Fibroblast of lung (primary cell): ENCODE data around the gene RAB25. TPM values are rescaled to one million over a fixed set of nuclear protein-coding genes. Genes with fewer than 3 reads are reported as not detected.
A peak's percentile ranks its signal among the peaks of the same experiment; 100 is the strongest.

Source experiments
- DNase-seq, 2 donors: peaks; one replicate each; pipeline versions ENCODE4 v3.0.0 to v3.0.0-alpha.2; 2010; ENCODE audit warnings: low read depth in 2 of 2
- H2AFZ ChIP-seq: 2 replicates; pipeline ENCODE4 v1.5.1; 2012; ENCODE audit warnings: low read length, control low read depth, inconsistent platforms
- H3K27ac ChIP-seq: 2 replicates; pipeline ENCODE4 v1.5.1; 2011; ENCODE audit warnings: low read length, control low read depth; ENCODE audit not compliant: insufficient read depth
- H3K27me3 ChIP-seq: 2 replicates; pipeline ENCODE4 v1.5.1; 2011; ENCODE audit warnings: mild to moderate bottlenecking, low read length; ENCODE audit not compliant: control insufficient read depth, insufficient read depth
- H3K36me3 ChIP-seq: 2 replicates; pipeline ENCODE4 v1.5.1; 2011; ENCODE audit warnings: low read length; ENCODE audit not compliant: control insufficient read depth, insufficient read depth
- H3K4me1 ChIP-seq: 2 replicates; pipeline ENCODE4 v1.5.1; 2011; ENCODE audit warnings: low read length; ENCODE audit not compliant: control insufficient read depth, insufficient read depth; ENCODE audit errors: extremely low read depth
- H3K4me2 ChIP-seq: 2 replicates; pipeline ENCODE4 v1.5.1; 2011; ENCODE audit warnings: low read length, control low read depth; ENCODE audit not compliant: insufficient read depth; ENCODE audit errors: extremely low read depth
- H3K4me3 ChIP-seq, 4 experiments: fragments of 200-600 bp in 1 of 4; sonication (generic) in 1 of 4; replicated peaks in 1 of 4; 2 replicates each; pipeline ENCODE4 v1.5.1; 2011 to 2016; ENCODE audit warnings: low read length in 4 of 4, low read depth in 3 of 4, mild to moderate bottlenecking in 3 of 4, control low read depth in 2 of 4, inconsistent platforms in 1 of 4, mixed read lengths in 1 of 4; ENCODE audit not compliant: insufficient read depth in 1 of 4; ENCODE audit errors: control extremely low read depth in 1 of 4
- H3K79me2 ChIP-seq: 2 replicates; pipeline ENCODE4 v1.5.1; 2012; ENCODE audit warnings: mild to moderate bottlenecking, low read length, inconsistent platforms; ENCODE audit not compliant: control insufficient read depth, insufficient read depth
- H3K9ac ChIP-seq: 2 replicates; pipeline ENCODE4 v1.5.1; 2011; ENCODE audit warnings: mild to moderate bottlenecking, low read length, control low read depth; ENCODE audit not compliant: insufficient read depth
- H3K9me3 ChIP-seq: 2 replicates; pipeline ENCODE4 v1.5.1; 2012; ENCODE audit warnings: low read depth, low read length; ENCODE audit not compliant: control insufficient read depth, insufficient read depth
- H4K20me1 ChIP-seq: 2 replicates; pipeline ENCODE4 v1.5.1; 2011; ENCODE audit warnings: low read length; ENCODE audit not compliant: control insufficient read depth, insufficient read depth; ENCODE audit errors: extremely low read depth
- EZH2 ChIP-seq: IDR thresholded peaks from 2 replicates; pipeline ENCODE4 v1.5.1; 2012; ENCODE audit warnings: low read length, control low read depth, mild to moderate bottlenecking; ENCODE audit errors: missing control alignments
- polyA plus RNA-seq, 2 donors: library from polyadenylated mRNA; depleted of rRNA in 1 of 2; stranded (reverse) in 1 of 2; unstranded in 1 of 2; fragments of >200 nt; gene quantifications; 2 replicates each; pipeline ENCODE4 v1.2.1, GENCODE V29; 2011 to 2012; ENCODE audit warnings: missing spikeins in 1 of 2
- total RNA-seq: library from RNA; depleted of rRNA; stranded (reverse); fragments of >200 nt; gene quantifications from 2 replicates; pipeline ENCODE4 v1.2.1, GENCODE V29; 2014
- TF ChIP-seq, protein P1 (sequence below), 2 donors: IDR thresholded peaks in 1 of 2; conservative IDR thresholded peaks in 1 of 2; 1 replicate in 1 of 2; 2 replicates in 1 of 2; pipeline ENCODE4 v1.5.1; 2011 to 2012; ENCODE audit warnings: low read length in 2 of 2, control low read depth in 1 of 2, inconsistent platforms in 1 of 2, low read depth in 1 of 2, mild to moderate bottlenecking in 1 of 2

The RAB25 gene
- total and polyA plus RNA-seq, 2 donors (not counting 1 experiment from before 2014, with no cell fraction given) = not detected

DNA sequence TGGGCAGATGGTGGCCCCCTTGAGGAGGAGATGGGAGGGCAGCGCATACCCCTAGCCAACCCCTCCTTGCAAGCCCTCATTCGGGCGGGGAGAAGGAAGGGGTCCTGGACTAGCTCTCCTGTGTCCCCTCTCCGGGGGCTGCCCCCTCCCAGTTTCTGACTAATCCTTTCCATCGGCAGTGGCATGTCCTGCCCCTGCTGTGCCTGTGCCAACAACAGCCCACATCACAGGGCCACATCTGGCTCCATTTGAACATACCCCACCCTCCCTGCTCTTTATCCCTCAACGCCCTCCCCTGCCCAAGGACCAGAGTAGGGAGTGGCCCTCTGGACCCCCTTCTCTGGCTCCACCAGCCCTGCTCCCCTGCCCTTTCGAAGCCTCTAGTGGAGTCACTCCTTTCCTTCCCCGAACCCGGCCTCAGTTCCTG lies 42.6 kb downstream of the RAB25 start:
- Histone ChIP-seq H3K79me2 (peaks cover 7% of the 10 kb centered on the region), H4K20me1 (no peaks in the 10 kb centered on the region), H3K36me3 (no peaks in the 10 kb centered on the region), H3K4me3 (peak overlapping the region in 2 of 4 experiments; percentile 19 to 48), H3K27me3 (no peaks in the 10 kb centered on the region), H3K9me3 (no peaks in the 10 kb centered on the region), H3K4me1 (peaks cover 45% of the 10 kb centered on the region), H3K27ac (peak overlapping the region; percentile 99), H3K4me2 (peak overlapping the region; percentile 91), H2AFZ (no peak overlapping the region), H3K9ac (peak overlapping the region; percentile 80)
- peak; percentile 61 to 68 for DNase-seq
- TF ChIP-seq, protein P1, sequence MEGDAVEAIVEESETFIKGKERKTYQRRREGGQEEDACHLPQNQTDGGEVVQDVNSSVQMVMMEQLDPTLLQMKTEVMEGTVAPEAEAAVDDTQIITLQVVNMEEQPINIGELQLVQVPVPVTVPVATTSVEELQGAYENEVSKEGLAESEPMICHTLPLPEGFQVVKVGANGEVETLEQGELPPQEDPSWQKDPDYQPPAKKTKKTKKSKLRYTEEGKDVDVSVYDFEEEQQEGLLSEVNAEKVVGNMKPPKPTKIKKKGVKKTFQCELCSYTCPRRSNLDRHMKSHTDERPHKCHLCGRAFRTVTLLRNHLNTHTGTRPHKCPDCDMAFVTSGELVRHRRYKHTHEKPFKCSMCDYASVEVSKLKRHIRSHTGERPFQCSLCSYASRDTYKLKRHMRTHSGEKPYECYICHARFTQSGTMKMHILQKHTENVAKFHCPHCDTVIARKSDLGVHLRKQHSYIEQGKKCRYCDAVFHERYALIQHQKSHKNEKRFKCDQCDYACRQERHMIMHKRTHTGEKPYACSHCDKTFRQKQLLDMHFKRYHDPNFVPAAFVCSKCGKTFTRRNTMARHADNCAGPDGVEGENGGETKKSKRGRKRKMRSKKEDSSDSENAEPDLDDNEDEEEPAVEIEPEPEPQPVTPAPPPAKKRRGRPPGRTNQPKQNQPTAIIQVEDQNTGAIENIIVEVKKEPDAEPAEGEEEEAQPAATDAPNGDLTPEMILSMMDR (conservative IDR thresholded peaks at IDR 0.05 in 1 of 2, IDR thresholded peaks at IDR 0.05 in 1 of 2; ENCODE audit: low read depth in 1 of 2, low read length in 2 of 2) = no peak
- no peak for TF ChIP-seq EZH2

DNA sequence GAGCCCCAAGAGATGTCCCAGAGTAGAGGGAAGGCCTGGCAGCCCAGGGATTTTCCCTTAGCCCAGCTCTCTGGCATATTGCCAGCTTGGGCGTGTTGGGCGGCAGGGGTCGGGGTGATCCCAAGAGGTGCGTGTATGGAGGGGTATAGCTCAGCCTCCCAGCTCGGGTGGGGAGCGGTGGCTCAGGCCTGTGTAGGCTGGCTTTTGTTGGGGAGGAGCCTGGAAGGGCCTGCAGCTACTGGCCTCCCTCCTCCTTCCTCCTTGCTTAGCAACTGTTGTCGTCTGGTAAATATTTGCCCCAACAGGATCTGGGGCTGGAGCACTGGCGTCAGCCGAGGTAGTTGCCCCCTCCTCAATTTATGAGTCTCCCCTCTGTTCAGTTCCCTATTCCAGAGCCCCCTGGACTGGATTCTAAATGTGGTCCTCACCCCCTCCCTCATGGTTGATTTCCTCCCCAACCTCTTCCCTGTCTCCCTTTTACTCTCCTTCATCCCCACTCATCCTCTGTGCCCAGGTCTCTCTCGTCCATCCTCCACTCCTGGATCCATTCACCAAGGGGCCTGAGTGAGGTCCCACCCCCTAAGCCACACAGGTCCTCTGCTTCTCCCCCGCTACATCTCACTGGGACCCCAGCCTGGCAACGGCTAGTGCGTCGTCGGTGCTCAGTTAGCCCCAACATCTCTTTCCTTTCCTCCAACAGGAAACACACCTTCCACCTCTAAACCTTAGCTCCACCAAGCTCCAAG lies 43.3 kb downstream of the RAB25 start:
- H3K36me3 ChIP-seq = no peaks in the 10 kb centered on the region
- no peaks in the 10 kb centered on the region for H4K20me1 ChIP-seq
- TF ChIP-seq, protein P1 (conservative IDR thresholded peaks at IDR 0.05 in 1 of 2, IDR thresholded peaks at IDR 0.05 in 1 of 2; ENCODE audit: low read depth in 1 of 2, low read length in 2 of 2) = no peak
- no peak for TF ChIP-seq EZH2
- H3K9me3 ChIP-seq = no peaks in the 10 kb centered on the region
- peaks cover 7% of the 10 kb centered on the region for H3K79me2 ChIP-seq
- H2AFZ ChIP-seq = no peak overlapping the region
- peak; percentile 75 to 90 for DNase-seq
- peak overlapping the region; percentile 80 for H3K9ac ChIP-seq
- peak overlapping the region; percentile 91 for H3K4me2 ChIP-seq
- peak overlapping the region in 2 of 4 experiments; percentile 19 to 48 for H3K4me3 ChIP-seq
- no peaks in the 10 kb centered on the region for H3K27me3 ChIP-seq
- peaks cover 45% of the 10 kb centered on the region for H3K4me1 ChIP-seq
- peak overlapping the region; percentile 99 for H3K27ac ChIP-seq

DNA sequence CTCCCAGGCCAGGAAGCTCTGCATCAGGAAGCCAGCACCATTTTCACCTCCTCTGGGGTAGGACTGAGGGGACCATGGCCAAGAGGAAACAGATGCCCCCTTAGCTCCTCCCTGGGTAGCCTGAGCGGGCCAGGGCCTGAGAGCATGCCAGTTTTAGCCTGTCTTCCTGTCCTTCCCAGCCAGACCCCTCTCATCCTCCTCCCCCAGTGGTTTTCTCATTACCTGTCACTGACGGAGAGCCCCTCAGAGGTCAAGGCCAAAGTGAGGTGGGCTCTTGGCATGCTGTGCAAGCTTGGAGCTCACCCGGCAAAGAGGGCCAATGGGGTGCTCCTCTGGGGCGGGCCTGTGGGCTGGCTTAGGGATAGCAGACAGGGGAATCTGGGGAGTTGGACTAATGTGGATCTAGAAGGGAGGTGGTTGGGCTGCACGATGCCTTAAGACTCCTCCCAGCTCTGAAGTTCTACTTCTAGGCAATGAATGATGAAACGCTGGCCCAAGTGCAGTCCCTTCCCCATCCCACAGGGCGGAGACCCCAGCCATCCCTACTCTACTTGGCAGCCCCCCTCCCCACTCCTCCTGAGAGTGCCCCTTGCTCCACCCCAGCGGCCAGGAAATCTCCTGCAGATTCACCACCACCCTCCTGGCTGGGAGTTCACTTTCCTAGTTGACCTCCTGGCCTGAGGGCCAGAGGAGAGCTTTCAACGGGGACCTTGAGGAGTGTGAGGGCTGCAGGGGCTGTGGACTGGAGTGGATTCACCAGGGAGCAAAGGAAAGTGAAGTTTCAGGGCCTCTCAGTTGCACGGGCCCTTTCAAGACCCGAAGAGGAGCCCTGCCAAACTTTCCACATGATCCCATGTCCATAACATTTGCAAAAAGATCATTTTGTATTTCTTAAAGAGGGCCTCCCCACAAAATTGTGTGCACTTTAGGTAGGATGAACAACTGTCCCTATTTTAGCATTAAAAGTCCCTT lies 44.2 kb downstream of the RAB25 start:
- Histone ChIP-seq H2AFZ (no peak overlapping the region), H3K4me3 (peak overlapping the region in 3 of 4 experiments; percentile 3 to 47 (median 23))

More for the DNA sequence above, 44.2 kb downstream of the RAB25 start:
- H3K79me2 ChIP-seq = peaks cover 7% of the 10 kb centered on the region
- TF ChIP-seq EZH2 = no peak
- TF ChIP-seq, protein P1 (conservative IDR thresholded peaks at IDR 0.05 in 1 of 2, IDR thresholded peaks at IDR 0.05 in 1 of 2; ENCODE audit: low read depth in 1 of 2, low read length in 2 of 2) = no peak
- H3K27me3 ChIP-seq = no peaks in the 10 kb centered on the region
- peak overlapping the region; percentile 72 for H3K9ac ChIP-seq
- peak overlapping the region; percentile 89 for H3K4me2 ChIP-seq
- DNase-seq = peak in 1 of 2 donors; percentile 69
- no peaks in the 10 kb centered on the region for H3K36me3 ChIP-seq
- H3K9me3 ChIP-seq = no peaks in the 10 kb centered on the region
- peaks cover 45% of the 10 kb centered on the region for H3K4me1 ChIP-seq
- peak overlapping the region; percentile 99 for H3K27ac ChIP-seq
- H4K20me1 ChIP-seq = no peaks in the 10 kb centered on the region
